GM19025 (cell line): ENCODE data around the gene PTTG1.

Source experiments
- ATAC-seq: cut with Tn5 transposase; IDR thresholded peaks from one replicate; pipeline ENCODE4 v1.9.1; 2021; ENCODE audit warnings: mild to moderate bottlenecking, low read depth, moderate library complexity; ENCODE audit not compliant: unreplicated experiment

Gene PTTG1

DNA sequence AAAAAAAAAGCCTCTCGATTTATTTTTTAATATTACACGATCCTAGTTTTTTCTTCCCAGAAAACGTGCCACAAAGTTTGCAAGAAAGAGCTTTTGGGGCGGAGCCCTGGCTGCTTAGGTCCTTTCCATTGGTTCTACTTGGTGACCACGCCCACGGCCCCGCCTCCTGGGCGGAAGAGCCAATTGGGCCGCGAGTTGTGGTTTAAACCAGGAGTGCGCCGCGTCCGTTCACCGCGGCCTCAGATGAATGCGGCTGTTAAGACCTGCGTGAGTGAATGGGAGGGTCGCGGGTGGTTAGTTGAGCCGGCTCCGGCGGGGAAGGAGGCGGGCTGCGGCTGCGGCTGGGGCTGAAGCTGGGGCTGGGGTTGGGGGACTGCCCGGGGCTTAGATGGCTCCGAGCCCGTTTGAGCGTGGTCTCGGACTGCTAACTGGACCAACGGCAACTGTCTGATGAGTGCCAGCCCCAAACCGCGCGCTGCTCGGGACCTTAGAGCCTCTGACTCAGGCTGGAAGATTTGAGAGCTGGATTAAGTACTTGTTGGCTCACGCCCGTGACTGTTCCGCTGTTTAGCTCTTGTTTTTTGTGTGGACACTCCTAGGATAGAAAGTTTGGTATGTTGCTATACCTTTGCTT is at the start of gene PTTG1:
Gene PTTG1, plus strand, starts transcription at position 231 of the 634 bp plus-strand sequence. CDS start 458 bp downstream, outside the sequence.
- ATAC-seq = peak; percentile 63

DNA sequence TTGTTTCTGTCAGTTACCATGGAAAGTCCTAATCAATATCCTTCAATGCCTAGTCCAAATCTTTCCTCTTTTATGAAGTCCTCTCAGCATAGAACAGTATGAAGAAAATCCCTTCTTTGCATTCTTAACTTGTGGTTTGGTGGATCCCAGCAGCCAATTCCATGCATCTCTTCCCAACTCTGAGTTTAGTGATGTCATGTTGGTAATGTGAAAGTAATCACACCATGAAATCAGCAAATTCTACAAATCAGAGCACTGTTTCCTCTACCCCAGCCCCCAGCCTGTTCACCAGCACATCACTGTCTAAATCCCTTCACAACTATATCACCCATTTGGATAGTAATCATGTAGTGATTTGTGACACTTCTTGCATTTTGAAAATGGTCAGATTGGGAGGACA is 46.5 kb upstream of the PTTG1 start:
- no peak for ATAC-seq

DNA sequence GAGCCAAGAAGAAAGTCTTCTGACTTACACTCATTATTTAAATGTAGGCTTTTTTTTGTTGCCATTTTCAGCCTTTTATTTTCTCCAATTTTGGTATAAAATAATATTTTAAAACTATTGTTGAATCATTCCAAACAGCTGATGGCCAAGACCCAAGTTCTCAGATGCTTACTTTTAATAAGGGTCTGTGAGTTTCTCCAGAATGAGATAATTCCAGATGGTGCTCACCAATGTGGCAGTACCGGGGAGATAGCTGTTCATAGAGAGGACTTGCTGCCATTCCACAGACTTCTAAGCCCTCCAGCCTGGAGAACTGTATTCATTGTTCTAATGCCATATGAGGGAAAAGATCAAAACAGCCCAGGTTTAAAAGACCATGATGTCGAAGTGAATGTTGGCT is 46.0 kb upstream of the PTTG1 start:
- no peak for ATAC-seq

DNA sequence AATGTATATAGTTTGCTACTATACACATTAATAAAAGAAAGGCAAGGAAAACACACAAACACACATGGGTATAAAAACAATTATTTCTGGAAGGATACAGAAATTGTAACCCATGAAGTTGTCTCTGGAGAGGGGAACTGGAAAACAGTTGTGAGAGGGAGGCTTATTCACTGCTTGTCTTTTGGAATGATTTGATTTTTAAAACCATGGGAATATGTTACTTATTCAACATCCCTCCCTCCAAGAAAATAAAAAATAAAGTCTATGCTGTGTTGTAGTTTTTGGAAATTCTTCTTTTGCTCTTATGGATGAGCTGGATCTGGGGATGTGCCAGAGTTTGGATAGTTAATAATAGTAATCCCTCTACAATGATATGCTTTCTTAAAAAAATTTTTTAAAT is 45.2 kb upstream of the PTTG1 start:
- ATAC-seq = no peak

DNA sequence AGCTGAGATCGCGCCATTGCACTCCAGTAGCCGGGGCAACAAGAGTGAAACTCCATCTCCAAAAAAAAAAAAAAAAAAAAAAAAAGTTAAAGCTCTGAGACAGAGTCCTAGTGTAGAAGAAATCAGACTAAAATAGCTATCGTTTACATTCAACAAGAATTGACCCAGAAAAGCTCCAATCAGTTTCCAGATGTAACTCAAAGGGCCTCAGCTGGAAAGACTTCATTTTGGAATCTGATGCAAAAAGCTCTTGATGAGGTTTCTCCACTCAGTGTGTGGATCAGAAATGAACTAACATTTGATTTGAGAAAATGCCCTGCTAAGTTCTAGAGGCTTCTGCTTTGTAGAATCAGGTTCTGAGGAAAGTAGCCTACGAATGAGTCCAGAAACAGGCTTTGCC is 44.0 kb upstream of the PTTG1 start:
- no peak for ATAC-seq

DNA sequence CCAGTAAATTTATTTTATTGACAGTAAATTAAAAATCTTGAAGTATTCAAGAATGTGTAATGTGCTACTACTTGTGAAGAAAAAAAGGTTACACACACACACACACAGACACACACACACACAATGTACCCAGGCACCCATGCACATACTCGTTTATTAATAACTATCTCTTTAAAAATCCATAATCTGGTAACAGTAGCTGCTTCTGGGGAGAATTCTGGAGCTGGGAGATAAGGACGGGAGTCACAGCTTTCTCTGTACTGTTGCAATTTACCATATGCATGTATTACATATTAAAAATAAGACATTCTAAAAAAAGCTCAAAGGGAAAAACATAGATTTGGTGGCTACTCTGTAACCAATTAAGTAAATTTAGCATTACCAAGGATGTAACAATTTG is 43.3 kb upstream of the PTTG1 start:
- no peak for ATAC-seq

DNA sequence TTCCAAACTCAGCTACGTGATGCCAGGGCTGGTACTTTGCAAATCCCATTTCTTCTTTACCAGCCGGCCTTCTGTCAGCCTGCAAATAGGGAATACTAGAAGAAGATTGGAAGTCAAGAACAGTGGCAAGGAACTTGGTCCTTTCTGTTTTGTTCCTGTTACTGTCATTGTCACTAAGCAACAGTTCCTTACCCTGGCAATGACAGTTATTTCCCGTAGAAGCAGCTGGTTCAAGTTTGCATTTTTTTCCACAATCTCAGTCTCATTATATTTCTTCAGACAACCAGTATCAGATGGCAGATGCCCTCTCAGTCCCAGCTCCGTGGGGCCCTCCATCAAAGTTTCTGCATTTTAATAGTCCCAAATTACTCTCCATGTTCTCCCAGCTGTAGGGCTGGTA is 42.1 kb upstream of the PTTG1 start:
- no peak for ATAC-seq

DNA sequence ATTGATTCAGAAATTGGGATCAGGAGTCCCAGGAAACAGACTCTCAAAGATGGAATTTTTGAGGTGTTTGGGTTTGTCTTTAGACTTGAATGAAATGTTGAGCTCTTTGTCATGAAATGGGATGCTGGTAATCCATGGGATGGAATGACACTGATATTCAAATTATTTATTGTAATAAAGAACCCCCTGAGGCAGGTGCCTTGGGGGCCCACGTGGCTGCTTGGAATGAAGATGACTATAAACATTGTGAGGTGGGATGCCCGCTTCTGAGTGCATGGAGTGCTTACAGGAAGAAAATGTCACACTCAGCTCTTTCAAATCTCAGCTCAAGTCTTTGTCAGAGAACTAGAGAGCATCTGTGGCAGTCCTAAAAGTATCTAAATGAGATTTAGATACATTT is 41.6 kb upstream of the PTTG1 start:
- no peak for ATAC-seq

DNA sequence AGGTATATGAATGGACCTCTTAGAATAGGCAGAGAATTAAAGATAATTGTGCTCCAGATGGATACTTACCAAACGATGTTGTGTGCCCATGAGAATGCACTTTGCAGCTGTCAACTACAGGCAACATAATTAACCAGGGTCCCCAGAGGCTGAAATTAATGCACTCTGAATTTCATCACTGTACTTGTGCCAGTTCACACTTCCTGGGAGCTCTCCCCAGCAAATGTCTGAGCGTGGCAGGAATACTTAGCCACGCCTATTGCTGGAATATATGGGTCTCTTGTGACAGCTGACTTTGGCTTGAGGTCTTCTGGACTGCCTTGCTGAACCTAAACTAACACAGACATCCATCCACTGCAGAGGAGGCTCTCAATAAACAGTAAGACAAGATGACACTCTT is 39.3 kb upstream of the PTTG1 start:
- no peak for ATAC-seq

DNA sequence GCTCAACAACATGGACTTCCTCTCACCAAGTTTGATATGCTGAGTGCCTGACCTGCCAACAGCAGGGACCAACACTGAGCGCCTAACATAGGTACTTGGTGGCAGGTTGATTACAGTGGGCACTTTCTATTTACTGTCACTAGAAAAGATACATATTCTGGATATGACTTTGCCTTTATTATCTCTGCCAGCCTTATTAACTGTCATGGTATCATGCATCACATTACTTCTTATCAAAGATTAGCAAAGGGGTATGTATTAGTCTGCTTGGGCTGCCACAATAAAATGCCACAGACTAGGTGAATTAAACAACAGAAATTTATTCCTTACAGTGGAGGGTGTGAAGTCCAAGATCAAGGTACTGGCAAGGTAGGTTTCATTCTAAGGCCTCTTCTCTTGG is 37.0 kb upstream of the PTTG1 start:
- no peak for ATAC-seq

DNA sequence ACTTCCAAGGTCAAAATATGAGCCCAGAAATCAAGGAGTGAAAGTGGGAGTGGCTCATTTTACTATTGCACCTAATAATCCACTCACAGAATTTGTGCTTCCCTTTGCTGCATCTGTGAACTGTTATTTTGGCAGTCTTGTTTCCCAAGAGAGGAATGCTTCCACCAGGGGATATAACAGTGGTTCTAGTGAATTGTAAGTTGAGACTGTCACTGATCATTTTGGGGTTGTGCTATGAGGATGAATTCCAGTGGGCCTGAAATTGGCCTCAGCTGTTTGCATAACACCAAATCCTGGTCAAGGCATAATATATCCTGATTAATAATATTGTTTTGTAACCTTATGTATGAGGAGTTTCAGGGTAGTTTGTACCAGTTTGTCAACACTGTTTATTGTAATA is 36.2 kb upstream of the PTTG1 start:
- ATAC-seq = no peak

DNA sequence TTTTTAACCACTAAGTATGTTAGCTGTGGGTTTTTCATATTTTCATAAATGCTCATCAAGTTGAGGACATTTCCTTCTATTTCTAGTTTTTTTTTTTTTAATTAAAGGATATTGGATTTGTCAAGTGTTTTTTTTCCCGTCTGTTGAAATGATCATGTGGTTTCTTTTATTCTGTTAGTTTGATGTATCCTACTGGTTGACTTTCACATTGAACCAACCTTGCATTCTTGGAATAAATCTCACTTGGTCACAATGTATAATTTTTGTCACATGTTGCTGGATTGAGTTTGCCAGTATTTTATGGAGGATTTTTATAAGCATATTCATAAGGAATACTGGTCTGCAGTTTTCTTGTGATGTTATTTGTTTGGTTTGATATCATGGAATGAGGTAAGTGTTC is 34.2 kb upstream of the PTTG1 start:
- no peak for ATAC-seq

DNA sequence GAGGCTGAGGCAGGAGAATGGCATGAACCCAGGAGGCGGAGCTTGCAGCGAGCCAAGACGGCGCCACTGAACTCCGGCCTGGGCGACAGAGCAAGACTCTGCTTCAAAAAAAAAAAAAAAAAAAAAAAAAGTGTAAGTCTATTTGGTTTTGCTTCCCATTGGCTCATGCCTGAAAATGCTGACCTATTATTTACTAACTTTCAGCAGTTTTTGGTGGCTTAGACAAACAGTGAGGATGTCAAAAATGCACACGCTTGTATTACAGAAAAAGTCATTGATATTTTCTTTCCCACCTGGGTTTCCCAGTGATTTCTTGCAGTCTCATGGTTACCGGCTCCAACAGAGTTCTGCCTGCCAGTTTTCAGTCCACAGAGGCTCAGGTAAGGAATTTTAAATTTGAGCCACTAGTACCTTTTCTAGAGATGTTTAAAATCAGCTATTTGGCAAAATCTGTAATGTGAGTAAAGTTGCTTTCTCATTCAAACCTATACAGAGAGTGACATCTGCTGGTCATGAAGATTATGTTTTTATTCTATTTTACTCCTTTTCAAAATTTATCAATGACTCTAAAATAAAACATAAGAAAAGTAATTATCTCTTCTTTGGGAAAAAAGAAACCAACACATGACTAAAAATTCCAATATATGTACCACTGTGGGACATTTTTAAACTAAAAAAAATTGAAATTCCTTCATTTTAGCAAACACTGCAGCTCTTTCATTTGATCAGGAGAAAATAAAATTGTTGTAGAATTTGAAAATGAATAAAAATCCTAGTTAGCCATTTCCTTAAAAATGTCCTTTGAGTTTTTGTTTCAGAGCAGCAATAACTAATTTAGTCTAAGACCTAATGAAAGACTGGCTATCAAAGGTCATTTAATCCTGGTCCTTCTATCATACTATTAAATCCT is 30.6 kb upstream of the PTTG1 start:
- no peak for ATAC-seq

DNA sequence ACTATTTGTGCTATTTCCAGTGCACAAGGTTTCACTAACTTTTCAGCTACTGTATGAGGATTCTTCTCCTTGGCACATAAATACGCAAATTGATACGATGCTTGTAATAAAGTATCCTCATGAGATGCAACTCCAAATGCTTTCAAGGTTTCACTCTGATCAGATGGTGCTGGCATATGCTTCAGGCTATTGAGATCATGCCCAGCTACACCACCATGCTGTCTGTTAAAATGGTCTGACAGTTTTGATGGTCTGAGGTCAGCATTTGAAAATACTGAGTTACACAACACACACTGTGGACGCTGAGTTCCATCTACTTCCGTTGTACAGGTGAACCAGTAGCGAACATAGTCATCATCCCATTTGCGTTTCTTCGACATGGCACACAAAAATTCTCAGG is 26.5 kb upstream of the PTTG1 start:
- ATAC-seq = no peak

DNA sequence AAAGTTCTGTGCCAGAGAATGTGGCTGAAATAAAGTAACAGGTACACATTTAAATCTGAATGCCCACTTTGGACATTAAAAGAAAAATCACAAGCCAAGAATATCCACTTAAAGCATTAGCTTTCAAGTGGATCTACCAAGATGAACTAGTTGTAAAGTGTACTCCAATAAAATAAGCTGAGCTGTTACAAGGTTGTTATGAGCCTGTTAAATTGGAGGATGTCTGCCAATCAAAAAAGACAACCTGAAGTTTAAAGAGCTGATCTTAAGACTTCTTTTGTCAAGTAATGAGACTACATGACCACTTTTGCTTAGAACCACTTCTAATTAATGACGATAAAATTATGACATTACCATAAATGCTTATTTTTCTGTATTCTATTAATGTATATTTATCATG is 24.2 kb upstream of the PTTG1 start:
- no peak for ATAC-seq

DNA sequence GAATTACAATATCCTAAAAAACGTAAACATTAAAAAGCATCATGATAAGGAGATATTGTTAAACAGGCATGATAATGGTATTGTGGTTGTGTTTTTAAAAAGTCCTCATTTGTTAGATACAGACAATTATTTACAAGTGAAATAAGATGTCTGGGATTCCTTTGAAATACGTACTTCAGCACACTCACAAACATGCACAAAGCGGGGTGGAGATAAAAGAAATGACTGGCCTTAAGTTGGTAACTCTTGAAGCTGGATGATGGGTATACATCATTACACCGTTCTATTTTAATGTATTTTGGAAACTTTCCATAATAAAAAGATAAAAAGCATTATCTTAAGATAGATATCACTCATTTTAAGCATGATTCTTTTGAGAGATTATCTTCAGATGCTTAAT is 22.8 kb upstream of the PTTG1 start:
- ATAC-seq = no peak

DNA sequence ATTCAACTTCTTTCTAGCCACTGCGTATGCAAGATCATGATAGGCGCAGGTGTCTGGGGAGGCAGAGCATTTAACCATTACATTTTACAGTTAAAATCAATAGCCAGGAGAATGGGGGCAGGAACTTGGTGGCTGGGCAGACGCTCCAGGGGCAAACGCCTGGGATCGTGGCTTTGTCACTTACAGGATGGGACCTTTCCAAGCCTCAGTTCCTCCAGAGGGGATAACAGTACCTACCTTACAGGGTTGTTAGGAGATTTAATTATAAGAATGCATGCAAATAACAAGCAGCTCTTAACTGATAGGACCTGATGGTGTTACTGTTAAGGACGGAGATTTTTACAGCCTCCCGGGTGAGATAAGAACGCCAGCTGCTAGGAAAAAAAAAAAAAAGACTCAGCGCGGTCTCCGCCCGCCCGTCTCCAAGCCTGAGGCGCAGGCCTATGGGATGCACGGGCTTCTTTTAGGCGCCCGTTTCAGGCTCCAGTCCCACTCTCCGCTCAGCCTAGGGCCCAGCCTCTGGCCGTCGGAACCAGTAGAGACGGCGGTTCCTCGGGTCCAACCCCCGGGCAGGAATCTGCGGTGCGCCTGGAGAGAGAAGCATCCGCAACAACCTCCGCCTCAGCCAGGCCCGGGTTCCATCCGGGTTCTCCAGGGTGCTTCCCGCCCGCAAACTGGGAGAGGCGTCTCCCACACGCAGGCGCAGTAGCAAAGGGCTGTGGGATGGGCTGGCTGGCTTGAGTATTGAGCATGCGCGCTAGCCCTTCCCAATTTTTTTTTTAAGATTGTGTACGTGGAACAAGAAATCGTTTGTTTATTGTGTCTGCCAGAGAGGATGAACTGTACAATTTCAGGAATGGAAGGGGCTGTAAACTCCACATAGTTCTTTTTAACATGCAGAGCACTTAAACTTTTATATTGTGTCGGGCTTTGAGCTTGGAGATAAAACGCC is 22.0 kb upstream of the PTTG1 start, which contains the start of gene FAM200C:
Gene FAM200C, minus strand, starts transcription at position 653 of the 952 bp plus-strand sequence. CDS start 4,564 bp downstream, outside the sequence.
- ATAC-seq = peak; percentile 81

DNA sequence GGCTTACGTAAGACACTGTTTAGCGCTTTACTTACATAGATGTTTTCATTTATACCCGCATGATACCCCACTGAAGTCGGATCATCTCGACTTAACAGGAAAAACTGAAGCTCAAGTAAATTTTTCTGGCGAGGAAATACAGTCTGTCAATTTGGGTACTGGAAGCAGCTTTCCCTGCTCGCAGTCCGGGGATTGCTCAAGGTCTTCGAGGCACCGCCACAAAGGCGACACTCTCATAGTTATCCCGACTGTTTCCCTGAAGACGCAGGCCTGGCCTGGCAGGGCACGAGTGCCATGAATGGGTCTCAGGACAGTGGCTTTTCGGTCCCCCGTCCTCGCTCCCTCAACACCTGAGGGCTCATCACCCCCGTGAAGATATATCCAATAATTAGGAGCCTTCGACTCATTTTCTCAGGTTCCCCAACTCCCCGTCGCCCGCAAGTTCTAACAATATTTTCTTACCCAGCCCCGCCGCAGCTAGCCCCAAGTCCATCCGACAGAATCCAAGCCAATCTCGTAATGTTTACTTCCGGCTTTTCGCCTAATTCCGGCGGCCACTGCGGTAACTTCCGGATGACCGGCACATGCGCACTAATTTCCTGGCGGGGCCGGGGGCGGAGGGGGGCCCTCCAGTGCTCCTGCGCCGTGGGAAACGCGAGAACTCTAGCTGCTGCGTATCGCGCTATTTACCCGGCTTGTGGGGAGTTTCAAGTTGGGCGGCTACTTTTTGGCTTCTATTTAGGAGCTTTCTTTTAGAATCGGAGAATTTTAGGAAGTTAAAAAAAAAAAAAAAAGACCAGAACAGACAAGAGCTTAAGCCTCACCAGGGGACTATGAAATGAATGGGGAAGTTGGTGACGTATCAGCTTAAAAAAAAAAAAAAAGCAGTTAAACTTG is 2.8 kb upstream of the PTTG1 start, which contains the start of gene SLU7:
Gene SLU7, minus strand, starts transcription at position 521 of the 897 bp plus-strand sequence. CDS start 3,787 bp downstream, outside the sequence.
- peak; percentile 66 for ATAC-seq

DNA sequence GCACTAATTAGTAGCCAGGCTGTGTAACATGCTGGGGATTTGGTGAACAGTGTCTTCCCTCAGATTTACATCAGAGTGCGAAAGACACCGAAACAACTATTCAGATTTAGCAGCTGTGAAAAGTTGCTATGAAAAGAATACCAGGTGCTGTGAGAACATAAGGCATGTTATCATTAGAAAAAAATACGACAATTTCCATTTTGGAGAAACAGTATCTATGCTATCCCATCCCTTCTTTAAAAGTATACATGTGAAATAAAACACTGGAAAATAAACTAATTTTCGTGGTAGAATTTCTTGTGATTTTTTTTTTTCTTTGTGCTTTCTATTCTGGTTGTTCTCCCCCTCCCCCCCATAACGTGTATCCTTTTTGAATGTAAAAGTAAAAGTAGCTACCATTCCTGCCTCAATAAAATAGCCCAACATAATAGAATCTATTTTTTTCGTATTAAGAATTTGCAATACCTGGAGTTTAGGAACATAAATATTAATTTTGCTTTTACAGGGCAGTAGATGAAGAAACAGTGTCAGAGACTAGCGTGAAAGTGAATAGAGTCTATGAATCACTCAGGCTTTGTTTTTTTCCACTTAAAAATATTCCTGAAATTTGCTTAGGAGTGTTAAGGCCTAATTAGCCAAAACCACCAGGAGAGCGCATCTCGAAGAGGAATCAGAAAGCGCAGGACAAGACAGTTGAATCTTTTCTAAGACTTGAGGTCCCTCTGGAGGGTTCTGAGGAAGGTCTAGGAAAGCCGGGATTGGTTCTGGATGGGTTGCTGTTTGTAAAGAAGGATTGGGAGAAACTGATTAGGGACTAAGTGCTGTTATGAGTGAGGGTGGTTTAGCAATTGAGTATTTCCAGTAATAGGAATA is 2.0 kb upstream of the PTTG1 start:
- no peak for ATAC-seq
